Stomach (tissue), 9 donors: ENCODE data around the gene ARHGAP10. TPM values are rescaled to one million over a fixed set of nuclear protein-coding genes. Genes with fewer than 3 reads are reported as not detected.
A peak's percentile ranks its signal among the peaks of the same experiment; 100 is the strongest.

Experiments
- DNase-seq, 2 donors: peaks; one replicate each; pipeline versions ENCODE4 v3.0.0 to v3.0.0-alpha.2; 2013 to 2019
- H3K27ac ChIP-seq, 5 donors: fragments of 200-600 bp in 4 of 5; sonication (generic) in 4 of 5; one replicate each; pipeline ENCODE4 v1.5.1; 2013 to 2019; ENCODE audit warnings: mild to moderate bottlenecking in 1 of 5, moderate library complexity in 1 of 5
- H3K27me3 ChIP-seq, 3 donors: fragments of 200-600 bp; sonication (generic); one replicate each; pipeline ENCODE4 v1.5.1; 2017 to 2019; ENCODE audit warnings: mixed run types in 1 of 3
- H3K36me3 ChIP-seq, 4 donors: fragments of 200-600 bp; sonication (generic); 1 replicate in 3 of 4; 2 replicates in 1 of 4; pipeline ENCODE4 v1.5.1; 2016 to 2019
- H3K4me1 ChIP-seq, 4 donors: fragments of 200-600 bp; sonication (generic); one replicate each; pipeline ENCODE4 v1.5.1; 2016 to 2019
- H3K4me3 ChIP-seq, 4 donors: fragments of 200-600 bp; sonication (generic) in 3 of 4; one replicate each; pipeline ENCODE4 v1.5.1; 2016 to 2019; ENCODE audit warnings: mild to moderate bottlenecking in 1 of 4
- H3K9me3 ChIP-seq, 4 donors: fragments of 200-600 bp; sonication (generic); one replicate each; pipeline ENCODE4 v1.5.1; 2016 to 2019
- EP300 ChIP-seq: sonication (generic); formaldehyde crosslinking; IDR thresholded peaks from one replicate; pipeline ENCODE4 v1.6.1; 2017; ENCODE audit warnings: antibody characterized with exemption
- POLR2A ChIP-seq, 4 donors: fragments of 450-650 bp; IDR thresholded peaks; one replicate each; pipeline ENCODE4 v1.6.1; 2016; ENCODE audit warnings: antibody characterized with exemption in 4 of 4, control low read depth in 2 of 4, mild to moderate bottlenecking in 1 of 4, moderate library complexity in 1 of 4
- POLR2AphosphoS5 ChIP-seq, 3 donors: sonication (generic); formaldehyde crosslinking; IDR thresholded peaks; one replicate each; pipeline ENCODE4 v1.6.1; 2016; ENCODE audit warnings: antibody characterized with exemption in 3 of 3
- WGBS, 5 donors: extraction: QIAGEN DNeasy Blood & Tissue Kit in 3 of 5; methylation state at CpG; one replicate each; pipeline versions ENCODE4 v1.1.5 to v1.1.7; 2013 to 2018; 5-methylcytosine and 5-hydroxymethylcytosine counted together
- intact Hi-C: fragments of 100-400 bp; cut with DNase I; formaldehyde crosslinking; loops from one replicate; pipeline ENCODE4 v1.15.1; 2023; ENCODE audit warnings: low total_unique reads
- polyA plus RNA-seq, 3 donors: library from polyadenylated mRNA; stranded (reverse); fragments of 200-250 nt; gene quantifications; one replicate each; pipeline ENCODE4 v1.2.3, GENCODE V29; 2013
- total RNA-seq, 5 donors: library from RNA; depleted of rRNA; stranded (reverse); fragments of >200 nt; gene quantifications; one replicate each; pipeline versions ENCODE4 v1.1.0 to v1.2.3, GENCODE V29; 2014 to 2016
- TF ChIP-seq, protein P1 (sequence below), 7 experiments: fragments of 450-650 bp in 4 of 7; fragments of 200-600 bp in 3 of 7; sonication (generic) in 3 of 7; IDR thresholded peaks; one replicate each; pipeline ENCODE4 v1.5.1; 2016 to 2019; ENCODE audit warnings: antibody characterized with exemption in 7 of 7, control low read depth in 2 of 7, mild to moderate bottlenecking in 1 of 7
- donor health status: healthy with polysubstance abuse.
- donor health status: Bipolar disorder and iron deficiency.
- donor health status: healthy.

Gene ARHGAP10
- total and polyA plus RNA-seq, 8 donors = 18.1 to 117 (median 43.9) TPM

DNA sequence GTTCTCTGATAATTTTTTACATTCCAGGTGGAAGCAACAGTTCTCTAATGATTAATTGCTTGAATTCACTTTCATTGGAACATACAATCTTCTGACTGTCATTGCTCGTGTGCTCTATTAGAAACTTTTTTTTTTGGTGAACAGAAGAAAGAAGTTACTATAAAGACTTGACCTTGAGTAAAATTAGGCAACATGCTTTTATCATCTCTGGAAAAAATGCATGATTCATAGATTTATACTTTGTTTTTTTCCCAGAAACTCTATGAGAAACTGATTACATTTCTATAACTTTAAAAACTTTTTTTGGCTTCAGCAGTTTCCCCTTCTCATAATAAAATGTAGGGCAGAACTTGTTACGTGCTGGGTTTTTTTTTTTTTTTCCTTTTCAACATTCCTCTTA lies 167.6 kb downstream of the ARHGAP10 start:
- no peak for TF ChIP-seq POLR2A (IDR thresholded peaks at IDR 0.05)
- TF ChIP-seq POLR2AphosphoS5 (IDR thresholded peaks at IDR 0.05) = no peak
- TF ChIP-seq, protein P1, sequence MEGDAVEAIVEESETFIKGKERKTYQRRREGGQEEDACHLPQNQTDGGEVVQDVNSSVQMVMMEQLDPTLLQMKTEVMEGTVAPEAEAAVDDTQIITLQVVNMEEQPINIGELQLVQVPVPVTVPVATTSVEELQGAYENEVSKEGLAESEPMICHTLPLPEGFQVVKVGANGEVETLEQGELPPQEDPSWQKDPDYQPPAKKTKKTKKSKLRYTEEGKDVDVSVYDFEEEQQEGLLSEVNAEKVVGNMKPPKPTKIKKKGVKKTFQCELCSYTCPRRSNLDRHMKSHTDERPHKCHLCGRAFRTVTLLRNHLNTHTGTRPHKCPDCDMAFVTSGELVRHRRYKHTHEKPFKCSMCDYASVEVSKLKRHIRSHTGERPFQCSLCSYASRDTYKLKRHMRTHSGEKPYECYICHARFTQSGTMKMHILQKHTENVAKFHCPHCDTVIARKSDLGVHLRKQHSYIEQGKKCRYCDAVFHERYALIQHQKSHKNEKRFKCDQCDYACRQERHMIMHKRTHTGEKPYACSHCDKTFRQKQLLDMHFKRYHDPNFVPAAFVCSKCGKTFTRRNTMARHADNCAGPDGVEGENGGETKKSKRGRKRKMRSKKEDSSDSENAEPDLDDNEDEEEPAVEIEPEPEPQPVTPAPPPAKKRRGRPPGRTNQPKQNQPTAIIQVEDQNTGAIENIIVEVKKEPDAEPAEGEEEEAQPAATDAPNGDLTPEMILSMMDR (IDR thresholded peaks at IDR 0.05) = no peak
- TF ChIP-seq EP300 = no peak

DNA sequence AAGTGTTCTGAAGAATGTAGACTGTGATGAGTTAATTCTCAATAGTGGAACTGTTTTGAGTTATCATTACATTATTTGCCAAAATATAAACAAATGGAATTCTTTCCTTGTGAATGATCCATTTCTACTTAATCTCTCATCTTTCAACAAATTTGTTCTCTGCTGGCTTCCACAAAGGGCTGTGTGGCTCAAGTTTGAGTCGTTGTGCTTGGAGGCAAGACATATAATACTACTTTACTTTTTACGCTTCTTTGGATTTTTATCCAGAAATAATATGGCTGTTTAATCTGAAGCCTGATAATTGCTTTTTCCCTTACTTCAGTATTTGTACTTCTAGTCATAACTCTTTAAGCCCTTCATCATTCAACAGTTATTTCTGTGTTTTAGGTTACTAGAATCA lies 169.5 kb downstream of the ARHGAP10 start:
- intact Hi-C loops = no loop called here
- Histone ChIP-seq H3K4me3 (no peak overlapping the region), H3K4me1 (peaks cover 0 to 13% (median 5%) of the 10 kb centered on the region in 4 donors), H3K36me3 (peaks cover 0 to 27% (median 14%) of the 10 kb centered on the region in 4 donors), H3K27ac (no peak overlapping the region), H3K27me3 (no peaks in the 10 kb centered on the region), H3K9me3 (peaks cover 0 to 3% (median 0%) of the 10 kb centered on the region in 4 donors)
- TF ChIP-seq, protein P1 (IDR thresholded peaks at IDR 0.05) = no peak
- TF ChIP-seq POLR2AphosphoS5 (IDR thresholded peaks at IDR 0.05) (no peak), POLR2A (IDR thresholded peaks at IDR 0.05) (no peak), EP300 (no peak)
- DNase-seq = peak in 1 of 2 donors; percentile 15
- WGBS, 5 donors = 25 to 43% (median 35%) methylated on average over 2 of the region's 2 CpGs

More for the DNA sequence above, 167.6 kb downstream of the ARHGAP10 start:
- no peak for DNase-seq
- intact Hi-C loops = no loop called here
- 52 to 72% (median 58%) methylated on average over 2 of the region's 2 CpGs for WGBS, 5 donors
- H3K4me1 ChIP-seq = peaks cover 0 to 13% (median 5%) of the 10 kb centered on the region in 4 donors
- no peak overlapping the region for H3K4me3 ChIP-seq
- no peaks in the 10 kb centered on the region for H3K27me3 ChIP-seq
- H3K36me3 ChIP-seq = peaks cover 0 to 25% (median 16%) of the 10 kb centered on the region in 4 donors
- H3K27ac ChIP-seq = no peak overlapping the region
- peaks cover 0 to 9% (median 5%) of the 10 kb centered on the region in 4 donors for H3K9me3 ChIP-seq

DNA sequence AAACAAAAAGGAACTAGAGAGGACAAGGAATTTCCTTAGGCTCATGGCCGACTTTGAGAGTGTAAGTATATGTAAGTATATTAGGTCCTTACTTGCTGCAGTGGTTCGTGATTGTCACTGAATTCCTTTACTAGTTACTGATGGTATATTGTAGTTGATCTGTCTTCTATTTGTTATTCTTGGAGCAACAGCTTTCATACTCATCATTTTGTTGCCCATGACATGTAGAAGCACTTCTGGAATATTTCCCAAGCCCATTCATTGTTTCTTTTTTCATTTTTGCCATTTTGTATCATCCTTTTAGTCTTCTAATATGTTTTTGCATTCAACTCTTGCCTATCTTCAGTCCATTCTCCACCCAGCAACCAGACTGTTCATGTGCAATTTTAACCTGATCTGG lies 170.0 kb downstream of the ARHGAP10 start:
- no peak overlapping the region for H3K4me3 ChIP-seq
- WGBS, 5 donors = 76 to 90% (median 85%) methylated on average over 2 of the region's 2 CpGs
- intact Hi-C loops = no loop called here
- peaks cover 0 to 33% (median 19%) of the 10 kb centered on the region in 4 donors for H3K36me3 ChIP-seq
- no peak for DNase-seq
- TF ChIP-seq POLR2AphosphoS5 (IDR thresholded peaks at IDR 0.05) (no peak), EP300 (no peak), POLR2A (IDR thresholded peaks at IDR 0.05) (no peak)
- TF ChIP-seq, protein P1 (IDR thresholded peaks at IDR 0.05) = no peak
- H3K27me3 ChIP-seq = no peaks in the 10 kb centered on the region
- peaks cover 0 to 3% (median 0%) of the 10 kb centered on the region in 4 donors for H3K9me3 ChIP-seq
- H3K4me1 ChIP-seq = peaks cover 0 to 13% (median 5%) of the 10 kb centered on the region in 4 donors
- no peak overlapping the region for H3K27ac ChIP-seq

DNA sequence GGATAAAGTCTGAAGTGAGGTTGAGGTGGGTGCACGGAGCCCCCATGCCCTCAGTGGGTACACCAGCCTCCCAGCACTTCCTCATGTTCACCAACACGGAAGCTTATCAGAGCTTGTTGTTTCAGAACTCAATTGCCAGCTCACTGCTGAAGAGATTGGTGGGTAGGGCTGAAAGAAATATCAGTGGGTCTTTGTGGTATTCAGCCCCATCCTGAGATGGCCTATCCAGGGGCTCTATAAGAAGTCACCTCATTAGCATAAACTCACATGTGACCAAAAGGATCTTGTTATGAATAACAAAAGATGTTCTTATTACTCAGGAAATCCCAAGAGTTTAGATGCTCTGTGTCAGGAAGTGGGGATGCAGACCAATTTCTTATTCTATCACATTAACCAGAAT lies 177.3 kb downstream of the ARHGAP10 start:
- intact Hi-C loops = no loop called here
- H3K27me3 ChIP-seq = no peaks in the 10 kb centered on the region

More for the DNA sequence above, 177.3 kb downstream of the ARHGAP10 start:
- Histone ChIP-seq H3K4me3 (no peak overlapping the region), H3K27ac (no peak overlapping the region), H3K4me1 (no peaks in the 10 kb centered on the region), H3K9me3 (no peaks in the 10 kb centered on the region), H3K36me3 (peaks cover 11 to 54% (median 37%) of the 10 kb centered on the region in 4 donors)
- DNase-seq = no peak
- TF ChIP-seq EP300 (no peak), POLR2A (IDR thresholded peaks at IDR 0.05) (no peak), POLR2AphosphoS5 (IDR thresholded peaks at IDR 0.05) (no peak)
- TF ChIP-seq, protein P1 (IDR thresholded peaks at IDR 0.05) = no peak
- 45 to 67% (median 52%) methylated on average over 2 of the region's 2 CpGs for WGBS, 5 donors
